Measurements from ENCODE around the gene VKORC1. TPM values are rescaled to one million over a fixed set of nuclear protein-coding genes. Genes with fewer than 3 reads are reported as not detected.

The VKORC1 gene
- total and polyA plus RNA-seq, 2 of the 8 experiments (the other 6 are each of a cell fraction or from before 2014, with no cell fraction given): 84.1 to 483 TPM

DNA sequence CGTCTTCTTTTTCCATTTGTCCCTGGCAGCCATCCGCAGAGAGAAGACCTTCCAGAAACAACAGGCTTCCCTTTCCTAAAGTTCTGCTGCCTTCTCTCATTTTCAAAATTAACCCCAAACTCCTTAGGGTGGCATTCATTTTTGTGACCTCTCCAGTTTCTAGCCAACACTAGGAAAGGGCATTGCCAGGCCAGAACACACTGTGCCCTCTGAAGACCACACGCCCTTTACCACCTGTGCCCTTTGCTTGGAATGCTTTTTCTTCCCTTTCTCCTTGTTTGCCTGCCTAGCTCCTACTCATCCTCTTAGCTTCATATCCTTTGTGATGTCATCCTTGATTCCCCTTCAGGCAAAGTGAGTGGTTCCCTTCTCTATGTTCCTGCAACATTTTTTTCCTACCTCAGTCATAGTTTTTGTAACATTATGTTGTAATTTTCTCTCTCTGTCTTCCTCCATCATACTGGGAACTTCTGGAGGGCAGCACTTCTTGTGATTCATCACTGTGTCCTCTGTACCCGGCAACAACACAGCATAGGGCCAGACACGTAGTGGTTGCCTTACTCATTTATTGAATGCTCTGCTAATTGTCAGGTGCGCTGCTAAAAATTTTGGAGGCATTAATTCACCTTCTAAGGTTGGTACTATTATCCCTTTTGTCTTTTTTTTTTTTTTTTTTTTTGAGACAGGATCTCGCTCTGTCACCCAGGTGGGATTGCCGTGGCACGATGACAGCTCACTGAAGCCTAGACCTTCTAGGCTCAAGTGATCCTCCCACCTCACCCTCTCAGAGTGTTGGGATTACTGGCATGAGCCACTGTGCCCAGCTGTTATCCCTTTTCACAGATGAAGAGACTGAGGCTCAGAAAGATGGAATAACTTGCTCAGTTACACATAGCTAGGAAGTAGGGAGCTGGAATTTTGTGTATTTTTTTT lies 23.9 kb upstream of the VKORC1 start:
- 71% methylated on average over 8 of the region's 9 CpGs; no CpG with 5 or more reads in 1 of the 2 experiments for WGBS, 2 experiments (ENCODE audit: extremely low coverage in 1 of 2, insufficient coverage in 1 of 2, insufficient read length in 1 of 2, insufficient replicate concordance in 2 of 2, low coverage in 1 of 2, low lambda C conversion rate in 2 of 2, missing lambda C conversion rate in 1 of 2)
- H4K91ac ChIP-seq (replicated peaks; ENCODE audit: insufficient read length, low read length): no peak overlapping the region
- no peak for DNase-seq (ENCODE audit: low read depth in 1 of 2, low spot score in 2 of 2)

More for the DNA sequence above, 23.9 kb upstream of the VKORC1 start:
- Histone ChIP-seq H4K5ac (ENCODE audit: insufficient read length, low read depth, low read length) (no peak overlapping the region), H3K56ac (replicated peaks; ENCODE audit: insufficient read length, low read depth, low read length) (no peak overlapping the region), H3K79me2 (ENCODE audit: control insufficient read depth in 1 of 2, insufficient read depth in 2 of 2, low read length in 2 of 2) (peaks cover 3 to 19% of the 10 kb centered on the region in 2 experiments; a peak in 3 of 4 replicates), H3K27ac (ENCODE audit: low read depth, low read length) (no peak overlapping the region), H3K4ac (replicated peaks; ENCODE audit: insufficient read length, low read depth, low read length) (no peak overlapping the region), H2AFZ (ENCODE audit: low read length) (no peak overlapping the region), H3K23me2 (ENCODE audit: low read depth, low read length) (peaks cover 6% of the 10 kb centered on the region), H4K8ac (ENCODE audit: extremely low read depth, insufficient read depth, low read length) (no peak overlapping the region), H2AK5ac (ENCODE audit: low read depth, low read length) (no peak overlapping the region), H3K79me1 (ENCODE audit: low read depth, low read length) (peaks cover 8% of the 10 kb centered on the region), H2BK120ac (replicated peaks; ENCODE audit: low read depth, low read length) (no peak overlapping the region), H3K4me3 (ENCODE audit: extremely low read depth in 1 of 4, insufficient read depth in 2 of 4, low read depth in 3 of 4, low read length in 4 of 4) (peak overlapping the region; percentile 70 to 96 (median 90)), H2BK20ac (ENCODE audit: low read length) (no peak overlapping the region), H3K14ac (ENCODE audit: insufficient read length) (no peak overlapping the region), H3K9ac (replicated peaks in 1 of 4; ENCODE audit: extremely low read depth in 1 of 4, low read depth in 3 of 4, low read length in 3 of 4) (peak overlapping the region; percentile 51 to 92 (median 71)), H3K4me2 (ENCODE audit: insufficient read depth in 1 of 2, low read depth in 2 of 2, low read length in 2 of 2) (peak overlapping the region; percentile 94 to 98), H3K18ac (ENCODE audit: extremely low read depth, low read length) (no peak overlapping the region), H3K23ac (ENCODE audit: insufficient read length) (no peak overlapping the region), H2BK12ac (ENCODE audit: low read depth, low read length) (no peak overlapping the region), H3K9me3 (ENCODE audit: insufficient read depth in 2 of 2, low read depth in 1 of 2, low read length in 1 of 2) (no peaks in the 10 kb centered on the region), H3K4me1 (replicated peaks in 1 of 4; ENCODE audit: control insufficient read depth in 3 of 4, insufficient read depth in 4 of 4, low read length in 3 of 4) (peaks cover 0 to 4% (median 2%) of the 10 kb centered on the region in 4 experiments; a peak in 3 of 7 replicates), H2BK5ac (ENCODE audit: low read depth, low read length) (peak overlapping the region; percentile 79), H3K36me3 (ENCODE audit: control insufficient read depth in 2 of 4, insufficient read depth in 4 of 4, low read length in 3 of 4) (peaks cover 16 to 26% (median 20%) of the 10 kb centered on the region in 4 experiments), H4K20me1 (replicated peaks in 1 of 2; ENCODE audit: control insufficient read depth in 1 of 2, insufficient read depth in 2 of 2, low read length in 2 of 2) (peaks cover 0 to 5% of the 10 kb centered on the region in 2 experiments), H2BK15ac (ENCODE audit: low read length) (no peak overlapping the region), H3K27me3 (replicated peaks in 1 of 4; ENCODE audit: control insufficient read depth in 3 of 4, extremely low read depth in 1 of 4, insufficient read depth in 3 of 4, low read length in 3 of 4) (no peaks in the 10 kb centered on the region)
- peak in 1 of 2 experiments; percentile 40; a peak in 1 of 3 replicates for TF ChIP-seq POLR2A (IDR thresholded peaks at IDR 0.05; ENCODE audit: control extremely low read depth in 1 of 2, low read depth in 2 of 2, low read length in 2 of 2)
- no peak for TF ChIP-seq JUND (IDR thresholded peaks at IDR 0.05; ENCODE audit: low read length)
- POLR2A ChIA-PET (ENCODE audit: partially characterized antibody): interaction anchor here (0.6 to 34.9 kb wide), 23 partner anchors 3 to 177 kb away, joined by 3 to 713 read pairs (median 5); partner anchors contain the start of genes BCKDK, FUS, HSD3B7 and KAT8
- CTCF ChIA-PET (ENCODE audit: partially characterized antibody): interaction anchor here (0.7 to 1.7 kb wide), 8 partner anchors 9 to 177 kb away, joined by 3 to 6 read pairs (median 3); no protein-coding TSS in a partner anchor
- FAIRE-seq: no peak
